ENCODE data around the gene MYOM1.

DNA sequence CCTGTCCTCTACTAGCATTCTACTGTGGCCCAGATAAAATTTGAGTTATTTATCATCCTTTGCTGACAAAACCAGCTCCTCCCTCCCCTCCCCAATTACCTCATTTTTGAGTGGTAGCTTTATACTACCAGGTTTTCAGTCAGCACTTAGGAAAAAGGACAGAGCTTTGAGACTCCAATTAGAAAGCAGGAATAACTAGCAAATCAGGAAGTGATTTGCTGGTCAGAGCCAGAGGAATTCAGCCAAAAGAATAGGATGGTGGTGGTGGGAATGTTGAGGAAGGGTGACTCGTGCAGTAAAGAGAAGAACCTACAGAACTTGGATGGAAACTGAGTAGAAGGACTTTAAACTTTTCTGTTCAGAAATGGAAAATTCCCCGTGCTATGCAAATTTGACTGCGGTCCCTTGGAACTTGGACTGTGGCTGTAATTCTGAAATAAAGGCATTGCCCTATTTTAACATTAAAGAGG is 45.8 kb upstream of the MYOM1 start:
- TF ChIP-seq ZNF274 (IDR thresholded peaks at IDR 0.05; ENCODE audit: low read depth, low read length) (no peak), SUZ12 (IDR thresholded peaks at IDR 0.05; ENCODE audit: extremely low read depth, insufficient read depth, insufficient read length) (no peak), YY1 (IDR thresholded peaks at IDR 0.05; ENCODE audit: insufficient read depth, insufficient read length) (no peak)
